Mesenchymal stem cell (in vitro differentiated cells and primary cell): Measurements from ENCODE around the gene USP24. TPM values are rescaled to one million over a fixed set of nuclear protein-coding genes. Genes with fewer than 3 reads are reported as not detected.

Source experiments
- DNase-seq: peaks from one replicate; pipeline ENCODE4 v3.0.0-alpha.2; 2013
- H2AFZ ChIP-seq: one replicate; pipeline ENCODE4 v1.6.1; 2013; ENCODE audit warnings: low read depth, mild to moderate bottlenecking, control low read depth, inconsistent platforms, low read length, moderate library complexity
- H2AK5ac ChIP-seq: 2 replicates; pipeline ENCODE4 v1.6.1; 2013; ENCODE audit warnings: low read length, moderate library complexity, mild to moderate bottlenecking, inconsistent platforms; ENCODE audit not compliant: severe bottlenecking
- H2BK120ac ChIP-seq: one replicate; pipeline ENCODE4 v1.6.1; 2013; ENCODE audit warnings: low read depth, mild to moderate bottlenecking, inconsistent platforms, low read length, moderate library complexity
- H2BK12ac ChIP-seq, 2 experiments: one replicate each; pipeline ENCODE4 v1.6.1; 2013; ENCODE audit warnings: inconsistent platforms in 2 of 2, low read length in 2 of 2, mild to moderate bottlenecking in 2 of 2, moderate library complexity in 2 of 2, control low read depth in 1 of 2
- H2BK15ac ChIP-seq: one replicate; pipeline ENCODE4 v1.6.1; 2013; ENCODE audit warnings: mild to moderate bottlenecking, low read depth, inconsistent platforms; ENCODE audit not compliant: poor library complexity, severe bottlenecking
- H2BK5ac ChIP-seq: 2 replicates; pipeline ENCODE4 v1.6.1; 2013; ENCODE audit warnings: low read depth, mild to moderate bottlenecking, low read length, control low read depth, inconsistent platforms; ENCODE audit not compliant: poor library complexity, severe bottlenecking
- H3K14ac ChIP-seq, 2 experiments: one replicate each; pipeline ENCODE4 v1.6.1; 2013; ENCODE audit warnings: inconsistent platforms in 2 of 2, low read length in 2 of 2, control low read depth in 1 of 2, mild to moderate bottlenecking in 1 of 2, moderate library complexity in 1 of 2
- H3K18ac ChIP-seq, 2 experiments: one replicate each; pipeline ENCODE4 v1.6.1; 2013; ENCODE audit warnings: inconsistent platforms in 2 of 2, low read length in 2 of 2, control low read depth in 1 of 2, low read depth in 1 of 2, mild to moderate bottlenecking in 1 of 2
- H3K23ac ChIP-seq, 2 experiments: one replicate each; pipeline ENCODE4 v1.6.1; 2013; ENCODE audit warnings: inconsistent platforms in 2 of 2, low read length in 2 of 2, mild to moderate bottlenecking in 2 of 2, moderate library complexity in 2 of 2, control low read depth in 1 of 2
- H3K27ac ChIP-seq: 2 replicates; pipeline ENCODE4 v1.5.1; 2013; ENCODE audit warnings: mild to moderate bottlenecking, moderate library complexity, low read length, control low read depth, inconsistent platforms; ENCODE audit not compliant: poor library complexity, severe bottlenecking
- H3K27me3 ChIP-seq, 2 experiments: 2 replicates each; pipeline versions ENCODE4 v1.6.1 to v1.7.0; 2013; ENCODE audit warnings: low read length in 2 of 2, mild to moderate bottlenecking in 2 of 2, moderate library complexity in 2 of 2, control low read depth in 1 of 2, inconsistent platforms in 1 of 2; ENCODE audit not compliant: control insufficient read depth in 1 of 2, insufficient read depth in 1 of 2
- H3K36me3 ChIP-seq, 2 experiments: 2 replicates each; pipeline versions ENCODE4 v1.6.1 to v1.7.0; 2013; ENCODE audit warnings: low read length in 2 of 2, control low read depth in 1 of 2, inconsistent platforms in 1 of 2, low read depth in 1 of 2, mild to moderate bottlenecking in 1 of 2; ENCODE audit not compliant: insufficient read depth in 2 of 2, control insufficient read depth in 1 of 2
- H3K4ac ChIP-seq, 2 experiments: one replicate each; pipeline ENCODE4 v1.6.1; 2013; ENCODE audit warnings: inconsistent platforms in 2 of 2, low read length in 2 of 2, mild to moderate bottlenecking in 2 of 2, moderate library complexity in 2 of 2, control low read depth in 1 of 2, low read depth in 1 of 2
- H3K4me1 ChIP-seq: 2 replicates; pipeline ENCODE4 v1.6.1; 2013; ENCODE audit warnings: low read depth, low read length, control low read depth; ENCODE audit not compliant: control insufficient read depth, insufficient read depth
- H3K4me2 ChIP-seq: 2 replicates; pipeline ENCODE4 v1.6.1; 2013; ENCODE audit warnings: low read length, mild to moderate bottlenecking, inconsistent platforms; ENCODE audit not compliant: poor library complexity, severe bottlenecking
- H3K4me3 ChIP-seq, 2 experiments: 2 replicates each; pipeline versions ENCODE4 v1.5.1 to v1.7.0; 2013; ENCODE audit warnings: low read length in 2 of 2, mild to moderate bottlenecking in 2 of 2, control low read depth in 1 of 2, low read depth in 1 of 2; ENCODE audit not compliant: insufficient read depth in 1 of 2
- H3K79me1 ChIP-seq: replicated peaks from 2 replicates; pipeline ENCODE4 v1.6.1; 2013; ENCODE audit warnings: mild to moderate bottlenecking, control low read depth, low read length, inconsistent platforms; ENCODE audit not compliant: poor library complexity, severe bottlenecking
- H3K9ac ChIP-seq: 2 replicates; pipeline ENCODE4 v1.7.0; 2013; ENCODE audit warnings: mild to moderate bottlenecking, low read length, moderate library complexity
- H3K9me3 ChIP-seq: 2 replicates; pipeline ENCODE4 v1.7.0; 2013; ENCODE audit warnings: mild to moderate bottlenecking, low read length; ENCODE audit not compliant: control insufficient read depth
- H4K8ac ChIP-seq: one replicate; pipeline ENCODE4 v1.6.1; 2013; ENCODE audit warnings: inconsistent platforms, mild to moderate bottlenecking, low read length, moderate library complexity
- H4K91ac ChIP-seq: one replicate; pipeline ENCODE4 v1.6.1; 2013; ENCODE audit warnings: mild to moderate bottlenecking, low read length, inconsistent platforms
- WGBS: methylation state at CpG from one replicate; pipeline ENCODE4 v1.1.7; 2013; ENCODE audit warnings: mixed read lengths; 5-methylcytosine and 5-hydroxymethylcytosine counted together
- small RNA-seq: library from polyadenylated mRNA; stranded (forward); fragments of <200 nt; extraction: miRNeasy Mini kit (QIAGEN cat#:217004); gene quantifications from one replicate; pipeline ENCODE3, GENCODE V24; 2013; ENCODE audit warnings: low read depth

The USP24 gene

DNA sequence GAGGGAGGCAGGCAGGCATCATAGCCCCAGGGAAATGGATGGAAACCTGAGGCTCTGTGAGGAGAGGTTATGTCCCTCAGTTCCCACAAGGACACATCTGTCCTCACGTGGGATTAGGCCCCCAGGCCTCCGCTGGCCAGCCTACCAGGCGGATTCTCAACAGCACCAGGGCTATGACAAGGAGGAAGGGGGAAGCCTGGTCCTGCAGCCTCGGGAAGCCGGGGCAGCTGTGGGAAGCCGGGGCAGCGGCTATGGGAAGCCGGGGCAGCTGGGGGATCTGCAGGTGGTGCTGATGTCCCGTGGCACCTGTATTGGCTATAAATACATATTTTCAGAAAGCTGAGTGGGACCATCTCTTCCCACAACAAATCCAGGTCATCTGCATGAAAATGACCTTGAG is 196.8 kb downstream of the USP24 start:
- WGBS = 83% methylated on average over 5 of the region's 9 CpGs
- Histone ChIP-seq H3K36me3 (no peaks in the 10 kb centered on the region), H2BK12ac (peak overlapping the region in 1 of 2 experiments; percentile 17), H3K27ac (no peak overlapping the region), H2AFZ (no peak overlapping the region), H2BK5ac (no peak overlapping the region), H2BK15ac (no peak overlapping the region), H3K18ac (no peak overlapping the region), H3K4me2 (no peak overlapping the region), H2BK120ac (no peak overlapping the region), H3K27me3 (peaks cover 0 to 59% of the 10 kb centered on the region in 2 experiments), H3K14ac (no peak overlapping the region), H3K4ac (no peak overlapping the region), H2AK5ac (no peak overlapping the region), H3K9me3 (no peaks in the 10 kb centered on the region), H4K91ac (no peak overlapping the region), H3K23ac (peak overlapping the region in 1 of 2 experiments; percentile 68), H3K9ac (no peak overlapping the region), H4K8ac (no peak overlapping the region), H3K4me1 (peaks cover 18% of the 10 kb centered on the region), H3K79me1 (no peaks in the 10 kb centered on the region), H3K4me3 (no peak overlapping the region)
- DNase-seq = no peak

Small RNA genes within 50 kb of the gene (small RNA-seq; reads per million reads assigned to genes)
- not detected for gene MIR4422
